ENCODE results near the gene RNF5.
A peak's percentile ranks its signal among the peaks of the same experiment; 100 is the strongest.

The RNF5 gene

GRCh38 chr6:32148289-32149091 is 29.7 kb upstream of the RNF5 start:
- no peaks in the 10 kb centered on the region for H3K4me1 ChIP-seq (ENCODE audit: insufficient read depth, insufficient read length)
- no peak overlapping the region for H3K9ac ChIP-seq (ENCODE audit: insufficient read length, low read depth)
- no peaks in the 10 kb centered on the region for H3K9me3 ChIP-seq (ENCODE audit: insufficient read depth, low read length)
- no peaks in the 10 kb centered on the region for H3K36me3 ChIP-seq (ENCODE audit: insufficient read depth, insufficient read length, low read length)
- no peak for DNase-seq (ENCODE audit: low read depth, low spot score)
- no peak overlapping the region for H3K4me3 ChIP-seq (ENCODE audit: insufficient read length, low read depth)
- no peak for TF ChIP-seq YY1 (IDR thresholded peaks at IDR 0.05; ENCODE audit: insufficient read depth, insufficient read length)
- TF ChIP-seq SUZ12 (IDR thresholded peaks at IDR 0.05; ENCODE audit: extremely low read depth, insufficient read depth, insufficient read length) = no peak
- TF ChIP-seq ZNF274 (IDR thresholded peaks at IDR 0.05; ENCODE audit: low read depth, low read length) = no peak
- H3K27me3 ChIP-seq (ENCODE audit: insufficient read depth, insufficient read length) = peaks cover 3% of the 10 kb centered on the region

- Histone ChIP-seq H3K4me3 (ENCODE audit: insufficient read length, low read depth) (no peak overlapping the region), H3K9ac (ENCODE audit: insufficient read length, low read depth) (no peak overlapping the region), H3K27me3 (ENCODE audit: insufficient read depth, insufficient read length) (peaks cover 3% of the 10 kb centered on the region), H3K9me3 (ENCODE audit: insufficient read depth, low read length) (no peaks in the 10 kb centered on the region), H3K36me3 (ENCODE audit: insufficient read depth, insufficient read length, low read length) (no peaks in the 10 kb centered on the region), H3K4me1 (ENCODE audit: insufficient read depth, insufficient read length) (no peaks in the 10 kb centered on the region)
- DNase-seq (ENCODE audit: low read depth, low spot score) = no peak
- no peak for TF ChIP-seq YY1 (IDR thresholded peaks at IDR 0.05; ENCODE audit: insufficient read depth, insufficient read length)
- TF ChIP-seq ZNF274 (IDR thresholded peaks at IDR 0.05; ENCODE audit: low read depth, low read length) = no peak
- TF ChIP-seq SUZ12 (IDR thresholded peaks at IDR 0.05; ENCODE audit: extremely low read depth, insufficient read depth, insufficient read length) = no peak
These were observed 29.0 kb upstream of the RNF5 start for GRCh38 chr6:32149092-32149755.

GRCh38 chr6:32149932-32150870 is 28.0 kb upstream of the RNF5 start:
- DNase-seq (ENCODE audit: low read depth, low spot score) = no peak
- no peaks in the 10 kb centered on the region for H3K9me3 ChIP-seq (ENCODE audit: insufficient read depth, low read length)
- peaks cover 3% of the 10 kb centered on the region for H3K36me3 ChIP-seq (ENCODE audit: insufficient read depth, insufficient read length, low read length)
- peaks cover 4% of the 10 kb centered on the region for H3K4me1 ChIP-seq (ENCODE audit: insufficient read depth, insufficient read length)
- no peak overlapping the region for H3K9ac ChIP-seq (ENCODE audit: insufficient read length, low read depth)
- TF ChIP-seq SUZ12 (IDR thresholded peaks at IDR 0.05; ENCODE audit: extremely low read depth, insufficient read depth, insufficient read length) (no peak), ZNF274 (IDR thresholded peaks at IDR 0.05; ENCODE audit: low read depth, low read length) (no peak), YY1 (IDR thresholded peaks at IDR 0.05; ENCODE audit: insufficient read depth, insufficient read length) (no peak)
- H3K27me3 ChIP-seq (ENCODE audit: insufficient read depth, insufficient read length) = peaks cover 3% of the 10 kb centered on the region
- no peak overlapping the region for H3K4me3 ChIP-seq (ENCODE audit: insufficient read length, low read depth)

- TF ChIP-seq YY1 (IDR thresholded peaks at IDR 0.05; ENCODE audit: insufficient read depth, insufficient read length) (no peak), ZNF274 (IDR thresholded peaks at IDR 0.05; ENCODE audit: low read depth, low read length) (no peak), SUZ12 (IDR thresholded peaks at IDR 0.05; ENCODE audit: extremely low read depth, insufficient read depth, insufficient read length) (no peak)
- Histone ChIP-seq H3K9ac (ENCODE audit: insufficient read length, low read depth) (no peak overlapping the region), H3K4me3 (ENCODE audit: insufficient read length, low read depth) (no peak overlapping the region), H3K27me3 (ENCODE audit: insufficient read depth, insufficient read length) (peaks cover 3% of the 10 kb centered on the region), H3K4me1 (ENCODE audit: insufficient read depth, insufficient read length) (peaks cover 4% of the 10 kb centered on the region), H3K36me3 (ENCODE audit: insufficient read depth, insufficient read length, low read length) (peaks cover 12% of the 10 kb centered on the region), H3K9me3 (ENCODE audit: insufficient read depth, low read length) (no peaks in the 10 kb centered on the region)
- no peak for DNase-seq (ENCODE audit: low read depth, low spot score)
These were observed 26.9 kb upstream of the RNF5 start for GRCh38 chr6:32151181-32151862.

GRCh38 chr6:32151863-32152768 is 26.1 kb upstream of the RNF5 start, which contains the start of gene PRRT1:
Gene PRRT1 (minus strand): TSS chr6:32151939. CDS start chr6:32151827, 112 bp downstream.
- Histone ChIP-seq H3K4me1 (ENCODE audit: insufficient read depth, insufficient read length) (peaks cover 4% of the 10 kb centered on the region), H3K4me3 (ENCODE audit: insufficient read length, low read depth) (peak within 1 kb of the TSS; percentile 84), H3K9ac (ENCODE audit: insufficient read length, low read depth) (peak within 1 kb of the TSS; percentile 93), H3K36me3 (ENCODE audit: insufficient read depth, insufficient read length, low read length) (peaks cover 20% of the 10 kb centered on the region), H3K27me3 (ENCODE audit: insufficient read depth, insufficient read length) (peaks cover 3% of the 10 kb centered on the region), H3K9me3 (ENCODE audit: insufficient read depth, low read length) (no peaks in the 10 kb centered on the region)
- TF ChIP-seq YY1 (IDR thresholded peaks at IDR 0.05; ENCODE audit: insufficient read depth, insufficient read length) = no peak
- TF ChIP-seq ZNF274 (IDR thresholded peaks at IDR 0.05; ENCODE audit: low read depth, low read length) = no peak
- TF ChIP-seq SUZ12 (IDR thresholded peaks at IDR 0.05; ENCODE audit: extremely low read depth, insufficient read depth, insufficient read length) = no peak
- DNase-seq (ENCODE audit: low read depth, low spot score) = no peak

All from NT2/D1 (cell line).